Measurements from ENCODE around the gene SFN.

The SFN gene

DNA sequence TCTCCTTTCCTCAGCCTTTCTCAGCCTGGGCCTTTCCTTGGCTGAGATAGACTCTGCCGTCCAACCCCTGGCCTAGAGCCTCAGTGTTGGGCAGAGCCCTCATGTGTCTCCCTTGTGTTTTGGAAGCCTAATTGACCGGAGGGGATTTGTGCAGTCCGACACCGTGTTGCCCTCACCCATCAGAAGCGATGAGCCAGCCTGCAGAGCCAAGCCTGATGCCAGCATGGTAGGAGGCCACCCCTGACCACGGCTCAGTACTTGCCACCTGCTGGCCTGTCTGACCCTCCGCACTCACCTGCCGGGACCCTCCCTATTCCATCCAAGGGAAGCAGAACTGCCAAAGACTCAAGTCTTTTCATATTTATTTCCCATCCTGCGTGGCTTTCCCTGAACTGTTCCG lies 9.3 kb upstream of the SFN start:
- H3K9ac ChIP-seq (ENCODE audit: low read length in 5 of 5): no peak overlapping the region
- H3K4me1 ChIP-seq (ENCODE audit: control insufficient read depth in 5 of 5, insufficient read depth in 5 of 5, low read length in 5 of 5): peaks cover 0 to 8% (median 3%) of the 10 kb centered on the region in 5 donors
- no peak overlapping the region for H3K4me3 ChIP-seq (ENCODE audit: low read depth in 1 of 5, low read length in 5 of 5)
- no peak overlapping the region for H3K27ac ChIP-seq (ENCODE audit: low read depth, low read length)
- peaks cover 0 to 100% (median 89%) of the 10 kb centered on the region in 5 donors for H3K36me3 ChIP-seq (ENCODE audit: control insufficient read depth in 5 of 5, insufficient read depth in 5 of 5, low read length in 5 of 5)
- H3K9me3 ChIP-seq (ENCODE audit: control insufficient read depth in 5 of 5, low read length in 5 of 5): no peaks in the 10 kb centered on the region
- H3K27me3 ChIP-seq (ENCODE audit: control insufficient read depth in 5 of 5, insufficient read depth in 4 of 5, low read length in 5 of 5): no peaks in the 10 kb centered on the region

DNA sequence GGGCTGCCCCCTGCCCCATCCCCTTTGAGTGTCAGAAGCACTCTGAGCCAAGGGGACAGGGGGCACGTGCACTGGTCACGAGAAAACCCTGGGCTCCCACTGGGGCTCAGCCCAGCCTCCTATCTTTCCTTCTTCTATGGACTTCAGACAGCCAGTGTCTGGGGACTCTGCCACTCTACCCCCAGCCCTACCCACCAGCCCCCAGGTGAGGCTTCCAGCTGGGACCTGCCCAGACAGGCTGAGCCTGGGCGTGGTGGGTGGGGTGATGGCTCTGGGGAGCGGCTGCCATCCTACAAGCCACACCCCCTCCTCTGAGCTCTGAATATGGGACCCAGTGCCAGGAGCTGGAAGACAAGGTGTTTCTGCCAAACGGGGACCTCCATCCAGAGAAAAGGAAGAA lies 8.0 kb upstream of the SFN start:
- peaks cover 0 to 87% (median 75%) of the 10 kb centered on the region in 5 donors for H3K36me3 ChIP-seq (ENCODE audit: control insufficient read depth in 5 of 5, insufficient read depth in 5 of 5, low read length in 5 of 5)
- no peaks in the 10 kb centered on the region for H3K9me3 ChIP-seq (ENCODE audit: control insufficient read depth in 5 of 5, low read length in 5 of 5)
- H3K4me1 ChIP-seq (ENCODE audit: control insufficient read depth in 5 of 5, insufficient read depth in 5 of 5, low read length in 5 of 5): peaks cover 0 to 4% (median 0%) of the 10 kb centered on the region in 5 donors
- no peak overlapping the region for H3K4me3 ChIP-seq (ENCODE audit: low read depth in 1 of 5, low read length in 5 of 5)
- no peak overlapping the region for H3K27ac ChIP-seq (ENCODE audit: low read depth, low read length)
- H3K27me3 ChIP-seq (ENCODE audit: control insufficient read depth in 5 of 5, insufficient read depth in 4 of 5, low read length in 5 of 5): no peaks in the 10 kb centered on the region
- H3K9ac ChIP-seq (ENCODE audit: low read length in 5 of 5): no peak overlapping the region

DNA sequence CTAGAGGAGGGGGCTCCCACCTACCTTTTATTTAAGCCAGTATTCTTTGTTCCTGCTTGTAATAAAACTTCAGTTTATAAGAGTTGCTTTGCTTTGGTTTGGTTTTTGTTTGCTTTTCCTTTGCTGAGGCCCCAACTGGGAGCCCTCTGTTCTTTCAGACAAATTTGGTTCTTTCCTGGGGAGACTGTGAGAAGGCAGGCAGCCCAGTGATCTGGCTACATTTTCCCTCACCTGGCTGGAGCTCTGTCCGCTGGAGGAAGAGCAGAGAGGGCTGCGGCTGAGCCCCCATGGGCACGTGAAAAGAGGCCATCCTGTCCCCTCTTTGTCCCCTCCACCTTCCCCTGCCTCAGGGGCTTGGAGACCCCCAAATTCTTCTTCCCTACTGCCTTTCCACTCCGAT lies 7.3 kb upstream of the SFN start:
- Histone ChIP-seq H3K27me3 (ENCODE audit: control insufficient read depth in 5 of 5, insufficient read depth in 4 of 5, low read length in 5 of 5) (no peaks in the 10 kb centered on the region), H3K9ac (ENCODE audit: low read length in 5 of 5) (no peak overlapping the region), H3K27ac (ENCODE audit: low read depth, low read length) (no peak overlapping the region), H3K4me3 (ENCODE audit: low read depth in 1 of 5, low read length in 5 of 5) (no peak overlapping the region), H3K4me1 (ENCODE audit: control insufficient read depth in 5 of 5, insufficient read depth in 5 of 5, low read length in 5 of 5) (peaks cover 0 to 4% (median 0%) of the 10 kb centered on the region in 5 donors), H3K9me3 (ENCODE audit: control insufficient read depth in 5 of 5, low read length in 5 of 5) (no peaks in the 10 kb centered on the region), H3K36me3 (ENCODE audit: control insufficient read depth in 5 of 5, insufficient read depth in 5 of 5, low read length in 5 of 5) (peaks cover 0 to 80% (median 68%) of the 10 kb centered on the region in 5 donors)

DNA sequence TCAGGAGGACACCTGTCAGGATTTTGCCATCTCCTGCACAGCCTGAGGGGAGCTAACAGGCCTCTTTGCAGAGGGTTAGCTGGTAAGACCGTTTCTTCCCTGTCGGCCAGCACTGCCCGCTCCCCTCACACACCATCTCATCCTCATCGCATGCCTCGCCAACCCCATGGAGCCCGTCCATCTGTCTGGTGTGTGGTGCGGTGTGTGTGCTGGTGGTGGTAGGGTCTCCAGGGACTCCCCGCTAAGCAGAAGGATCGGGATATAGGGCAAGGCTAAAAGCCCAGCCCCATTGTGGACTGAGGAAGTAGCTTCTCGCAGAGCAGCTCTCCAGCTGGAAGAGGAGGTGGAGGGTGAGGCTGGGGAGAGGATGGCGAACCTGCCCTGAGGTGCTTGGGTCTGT lies 6.8 kb upstream of the SFN start:
- H3K4me3 ChIP-seq (ENCODE audit: low read depth in 1 of 5, low read length in 5 of 5): no peak overlapping the region
- H3K36me3 ChIP-seq (ENCODE audit: control insufficient read depth in 5 of 5, insufficient read depth in 5 of 5, low read length in 5 of 5): peaks cover 0 to 74% (median 63%) of the 10 kb centered on the region in 5 donors
- no peak overlapping the region for H3K27ac ChIP-seq (ENCODE audit: low read depth, low read length)
- peaks cover 0 to 4% (median 0%) of the 10 kb centered on the region in 5 donors for H3K4me1 ChIP-seq (ENCODE audit: control insufficient read depth in 5 of 5, insufficient read depth in 5 of 5, low read length in 5 of 5)
- peak overlapping the region in 1 of 5 donors; percentile 26 for H3K9ac ChIP-seq (ENCODE audit: low read length in 5 of 5)
- H3K27me3 ChIP-seq (ENCODE audit: control insufficient read depth in 5 of 5, insufficient read depth in 4 of 5, low read length in 5 of 5): no peaks in the 10 kb centered on the region
- H3K9me3 ChIP-seq (ENCODE audit: control insufficient read depth in 5 of 5, low read length in 5 of 5): no peaks in the 10 kb centered on the region

DNA sequence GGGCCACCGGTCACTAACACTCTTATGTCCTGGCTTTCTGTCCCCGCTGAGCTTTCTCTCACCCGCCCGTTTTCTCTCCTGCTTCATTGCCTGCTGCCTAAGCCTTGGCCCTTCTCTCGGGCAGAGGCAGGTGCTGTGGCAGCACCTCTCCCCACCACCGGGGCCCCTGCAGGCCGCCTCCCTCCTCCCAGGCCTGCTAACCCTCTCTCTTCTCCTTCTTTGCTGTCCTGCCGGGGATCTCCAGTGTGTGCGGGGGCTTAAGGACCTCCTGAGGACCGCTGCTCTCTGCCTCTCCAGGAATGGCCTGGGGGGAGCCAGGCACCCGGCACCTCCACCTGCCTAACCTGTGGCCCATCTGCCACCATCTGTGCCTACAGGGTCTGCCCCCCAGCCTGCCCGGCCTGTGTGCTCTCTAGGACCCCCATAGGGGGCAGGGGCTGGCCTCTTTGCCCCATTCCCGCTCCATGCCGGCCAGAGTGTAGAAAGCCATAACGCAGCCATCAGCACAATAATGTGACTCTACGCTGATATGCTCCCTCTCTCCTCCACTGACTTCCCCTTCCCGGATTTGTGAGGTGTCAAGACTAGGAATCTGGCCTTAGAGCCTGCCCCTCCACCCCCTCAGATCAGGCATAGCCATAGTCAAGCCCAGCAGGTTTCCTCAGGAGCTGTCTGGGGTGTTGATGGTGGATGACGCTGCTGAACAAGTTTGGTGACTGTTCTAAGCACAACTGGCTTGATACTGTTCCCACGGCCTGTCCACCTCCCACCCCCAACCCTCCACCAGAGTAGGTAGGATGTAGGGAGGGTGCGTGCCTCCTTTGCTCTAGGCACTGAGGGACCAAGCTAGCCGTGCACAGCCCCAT lies 6.1 kb upstream of the SFN start:
- no peaks in the 10 kb centered on the region for H3K9me3 ChIP-seq (ENCODE audit: control insufficient read depth in 5 of 5, low read length in 5 of 5)
- H3K27me3 ChIP-seq (ENCODE audit: control insufficient read depth in 5 of 5, insufficient read depth in 4 of 5, low read length in 5 of 5): no peaks in the 10 kb centered on the region
- peaks cover 0 to 4% (median 0%) of the 10 kb centered on the region in 5 donors for H3K4me1 ChIP-seq (ENCODE audit: control insufficient read depth in 5 of 5, insufficient read depth in 5 of 5, low read length in 5 of 5)
- no peak overlapping the region for H3K4me3 ChIP-seq (ENCODE audit: low read depth in 1 of 5, low read length in 5 of 5)
- H3K9ac ChIP-seq (ENCODE audit: low read length in 5 of 5): no peak overlapping the region
- H3K27ac ChIP-seq (ENCODE audit: low read depth, low read length): no peak overlapping the region
- H3K36me3 ChIP-seq (ENCODE audit: control insufficient read depth in 5 of 5, insufficient read depth in 5 of 5, low read length in 5 of 5): peaks cover 0 to 68% (median 56%) of the 10 kb centered on the region in 5 donors

DNA sequence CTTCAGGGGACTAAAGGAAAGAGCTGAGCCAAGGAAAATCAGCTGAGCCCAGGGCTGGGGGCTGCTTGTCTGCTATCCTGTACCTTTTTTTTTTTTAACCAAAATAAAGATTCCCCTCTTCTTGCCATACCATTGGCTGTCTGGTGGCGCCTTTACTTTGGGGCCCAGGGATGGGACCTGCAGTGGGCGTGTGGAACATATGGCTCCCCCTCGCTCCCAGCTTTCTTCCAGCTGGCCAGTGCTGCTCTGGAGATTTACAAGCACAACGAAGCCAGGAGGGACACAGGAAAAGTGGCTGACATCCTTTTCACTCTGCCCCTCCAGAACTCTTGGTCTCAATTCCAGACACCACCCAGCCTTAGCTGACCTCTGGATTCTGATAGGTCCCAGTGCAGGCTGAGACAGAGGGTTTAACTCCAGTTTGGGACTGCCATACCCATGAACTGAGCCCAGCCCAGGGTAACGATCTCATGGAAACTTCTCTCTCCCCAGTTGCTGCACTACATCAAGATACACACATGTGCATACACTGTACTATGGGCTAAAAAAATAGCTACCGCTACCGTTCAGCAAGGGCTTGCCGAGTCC lies 5.4 kb upstream of the SFN start:
- no peak overlapping the region for H3K27ac ChIP-seq (ENCODE audit: low read depth, low read length)
- H3K27me3 ChIP-seq (ENCODE audit: control insufficient read depth in 5 of 5, insufficient read depth in 4 of 5, low read length in 5 of 5): no peaks in the 10 kb centered on the region
- H3K9ac ChIP-seq (ENCODE audit: low read length in 5 of 5): peak overlapping the region in 1 of 5 donors; percentile 19
- no peak overlapping the region for H3K4me3 ChIP-seq (ENCODE audit: low read depth in 1 of 5, low read length in 5 of 5)
- peaks cover 0 to 4% (median 0%) of the 10 kb centered on the region in 5 donors for H3K4me1 ChIP-seq (ENCODE audit: control insufficient read depth in 5 of 5, insufficient read depth in 5 of 5, low read length in 5 of 5)
- no peaks in the 10 kb centered on the region for H3K9me3 ChIP-seq (ENCODE audit: control insufficient read depth in 5 of 5, low read length in 5 of 5)
- H3K36me3 ChIP-seq (ENCODE audit: control insufficient read depth in 5 of 5, insufficient read depth in 5 of 5, low read length in 5 of 5): peaks cover 0 to 60% (median 49%) of the 10 kb centered on the region in 5 donors

DNA sequence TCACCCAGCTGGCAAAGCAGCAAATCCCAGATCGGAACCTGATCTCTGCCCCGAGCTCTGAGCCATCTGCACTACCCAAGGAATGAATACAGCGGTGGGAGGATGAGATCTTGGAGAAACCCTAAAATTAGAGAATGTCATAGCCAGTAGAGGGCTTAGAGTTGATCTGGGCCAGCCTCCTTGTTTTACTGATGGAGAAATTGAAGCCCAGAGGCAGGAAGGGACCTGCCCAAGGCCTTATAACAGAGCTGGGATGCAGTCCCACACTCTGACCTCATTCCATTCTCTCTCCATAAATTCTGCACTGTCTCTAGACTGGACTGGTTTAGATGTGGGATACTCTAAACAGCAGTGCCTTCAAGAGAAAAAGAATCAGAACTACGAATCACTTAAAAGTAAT lies 4.8 kb upstream of the SFN start:
- no peak overlapping the region for H3K4me3 ChIP-seq (ENCODE audit: low read depth in 1 of 5, low read length in 5 of 5)
- H3K27me3 ChIP-seq (ENCODE audit: control insufficient read depth in 5 of 5, insufficient read depth in 4 of 5, low read length in 5 of 5): no peaks in the 10 kb centered on the region
- no peak overlapping the region for H3K27ac ChIP-seq (ENCODE audit: low read depth, low read length)
- H3K36me3 ChIP-seq (ENCODE audit: control insufficient read depth in 5 of 5, insufficient read depth in 5 of 5, low read length in 5 of 5): peaks cover 0 to 54% (median 45%) of the 10 kb centered on the region in 5 donors
- peaks cover 0 to 3% (median 0%) of the 10 kb centered on the region in 5 donors for H3K4me1 ChIP-seq (ENCODE audit: control insufficient read depth in 5 of 5, insufficient read depth in 5 of 5, low read length in 5 of 5)
- no peak overlapping the region for H3K9ac ChIP-seq (ENCODE audit: low read length in 5 of 5)
- no peaks in the 10 kb centered on the region for H3K9me3 ChIP-seq (ENCODE audit: control insufficient read depth in 5 of 5, low read length in 5 of 5)

DNA sequence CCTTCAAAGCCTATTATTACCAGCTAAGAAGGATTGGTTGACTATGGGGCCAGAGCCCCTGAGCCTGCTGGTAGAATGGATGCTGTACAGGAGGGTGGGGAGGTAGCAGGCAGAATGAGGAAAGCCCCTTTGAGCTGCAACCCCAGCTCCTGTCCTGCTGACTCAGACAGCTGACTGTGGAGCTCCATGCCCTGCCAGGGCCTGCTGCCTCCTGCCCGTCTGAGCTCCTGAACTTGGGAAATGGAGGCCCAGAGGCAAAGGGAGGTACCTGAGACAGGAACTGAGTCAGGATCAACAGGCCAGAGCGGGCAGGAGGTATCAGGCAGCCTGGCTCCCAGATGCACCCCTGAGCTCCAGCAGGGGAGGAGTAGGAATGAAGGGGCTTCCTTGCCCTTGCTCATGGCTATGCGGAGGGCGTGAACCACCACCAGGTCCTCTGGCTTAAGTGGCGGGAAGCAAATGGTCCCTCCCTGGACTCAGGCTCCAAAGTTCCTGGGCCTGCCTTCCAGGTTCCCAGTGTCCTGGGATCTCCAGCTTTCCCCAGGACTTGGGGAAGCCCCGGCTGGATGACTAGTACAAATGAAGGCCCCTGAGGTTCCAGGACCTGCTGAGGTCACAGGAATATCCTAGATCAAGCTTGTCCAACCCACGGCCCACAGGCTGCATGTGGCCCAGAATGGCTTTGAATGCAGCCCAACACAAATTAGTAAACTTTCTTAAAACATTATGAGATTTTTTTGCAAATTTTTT lies 3.9 kb upstream of the SFN start:
- Histone ChIP-seq H3K4me1 (ENCODE audit: control insufficient read depth in 5 of 5, insufficient read depth in 5 of 5, low read length in 5 of 5) (peaks cover 2 to 7% (median 2%) of the 10 kb centered on the region in 5 donors), H3K4me3 (ENCODE audit: low read depth in 1 of 5, low read length in 5 of 5) (no peak overlapping the region), H3K9me3 (ENCODE audit: control insufficient read depth in 5 of 5, low read length in 5 of 5) (no peaks in the 10 kb centered on the region), H3K9ac (ENCODE audit: low read length in 5 of 5) (no peak overlapping the region), H3K36me3 (ENCODE audit: control insufficient read depth in 5 of 5, insufficient read depth in 5 of 5, low read length in 5 of 5) (peaks cover 0 to 45% (median 36%) of the 10 kb centered on the region in 5 donors), H3K27me3 (ENCODE audit: control insufficient read depth in 5 of 5, insufficient read depth in 4 of 5, low read length in 5 of 5) (no peaks in the 10 kb centered on the region), H3K27ac (ENCODE audit: low read depth, low read length) (no peak overlapping the region)

DNA sequence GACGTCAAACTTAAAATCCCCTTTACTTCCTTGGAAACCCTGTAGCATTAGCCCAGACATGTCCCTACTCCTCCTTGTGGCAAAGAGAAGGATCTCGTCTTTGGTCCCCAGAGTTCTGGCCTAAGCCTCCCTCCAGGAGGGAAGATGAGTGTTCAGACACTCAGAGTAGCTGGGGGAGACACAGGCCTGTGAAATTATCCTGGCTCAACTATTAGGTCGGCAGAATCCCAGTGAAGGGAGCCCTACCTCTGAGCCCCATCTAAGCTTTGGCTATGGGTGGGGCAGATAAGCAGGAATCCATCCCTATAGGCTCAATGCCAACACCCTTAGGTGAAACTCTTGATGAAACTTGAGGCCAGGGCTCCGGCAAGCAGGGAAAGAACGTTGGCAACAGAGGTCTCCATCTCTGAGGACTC lies 1.7 kb upstream of the SFN start:
- H3K4me3 ChIP-seq (ENCODE audit: low read depth in 1 of 5, low read length in 5 of 5): no peak overlapping the region
- H3K4me1 ChIP-seq (ENCODE audit: control insufficient read depth in 5 of 5, insufficient read depth in 5 of 5, low read length in 5 of 5): peaks cover 4 to 21% (median 13%) of the 10 kb centered on the region in 5 donors
- H3K9ac ChIP-seq (ENCODE audit: low read length in 5 of 5): no peak overlapping the region
- no peaks in the 10 kb centered on the region for H3K27me3 ChIP-seq (ENCODE audit: control insufficient read depth in 5 of 5, insufficient read depth in 4 of 5, low read length in 5 of 5)
- H3K27ac ChIP-seq (ENCODE audit: low read depth, low read length): no peak overlapping the region
- peaks cover 0 to 23% (median 15%) of the 10 kb centered on the region in 5 donors for H3K36me3 ChIP-seq (ENCODE audit: control insufficient read depth in 5 of 5, insufficient read depth in 5 of 5, low read length in 5 of 5)
- no peaks in the 10 kb centered on the region for H3K9me3 ChIP-seq (ENCODE audit: control insufficient read depth in 5 of 5, low read length in 5 of 5)
